HG03565 (cell line): ENCODE results near the gene LRCH4.

ENCODE experiments used
- ATAC-seq: cut with Tn5 transposase; IDR thresholded peaks from one replicate; pipeline ENCODE4 v1.9.1; 2021; ENCODE audit warnings: mild to moderate bottlenecking, moderate library complexity; ENCODE audit not compliant: unreplicated experiment

LRCH4 gene

GRCh38 chr7:100604976-100605911 is 19.3 kb upstream of the LRCH4 start:
- ATAC-seq: no peak

- ATAC-seq: no peak
Measured at GRCh38 chr7:100604028-100604975, 18.4 kb upstream of the LRCH4 start.

GRCh38 chr7:100603726-100604027 is 17.7 kb upstream of the LRCH4 start:
- no peak for ATAC-seq

- ATAC-seq: no peak
Measured at GRCh38 chr7:100602889-100603725, 17.2 kb upstream of the LRCH4 start.

- ATAC-seq: no peak
Measured at GRCh38 chr7:100600730-100601038, 14.8 kb upstream of the LRCH4 start.

- ATAC-seq: no peak
Measured at GRCh38 chr7:100599911-100600729, 14.2 kb upstream of the LRCH4 start.

GRCh38 chr7:100598425-100598824 is 12.5 kb upstream of the LRCH4 start:
- ATAC-seq: no peak

- no peak for ATAC-seq
Measured at GRCh38 chr7:100595188-100595587, 9.3 kb upstream of the LRCH4 start.

GRCh38 chr7:100591596-100591995 is 5.7 kb upstream of the LRCH4 start:
- no peak for ATAC-seq

GRCh38 chr7:100590077-100590737 is 4.3 kb upstream of the LRCH4 start:
- no peak for ATAC-seq

- no peak for ATAC-seq
Measured at GRCh38 chr7:100589341-100589947, 3.5 kb upstream of the LRCH4 start.

- ATAC-seq: no peak
Measured at GRCh38 chr7:100588438-100588837, 2.5 kb upstream of the LRCH4 start.

- peak; percentile 82 for ATAC-seq
Measured at GRCh38 chr7:100586266-100587025, 517 bp upstream of the LRCH4 start, which contains the start of gene FBXO24. TSS of gene FBXO24 (plus strand) at chr7:100586328. CDS start at chr7:100586626, 298 bp downstream.

GRCh38 chr7:100584683-100585510 is 1.0 kb downstream of the LRCH4 start:
- ATAC-seq: no peak

GRCh38 chr7:100584054-100584682 is 1.8 kb downstream of the LRCH4 start:
- ATAC-seq: no peak

- no peak for ATAC-seq
Measured at GRCh38 chr7:100583132-100584053, 2.5 kb downstream of the LRCH4 start.
